Epithelial cell of proximal tubule (primary cell): ENCODE results near the gene MGAT3. TPM values are rescaled to one million over a fixed set of nuclear protein-coding genes. Genes with fewer than 3 reads are reported as not detected.

Experiments
- DNase-seq: peaks from one replicate; pipeline ENCODE4 v3.0.0-alpha.2; 2011; ENCODE audit warnings: low read depth
- H3K4me3 ChIP-seq: 2 replicates; pipeline ENCODE4 v1.5.1; 2011; ENCODE audit warnings: low read depth, mild to moderate bottlenecking, low read length
- CTCF ChIP-seq: conservative IDR thresholded peaks from 2 replicates; pipeline ENCODE4 v1.5.1; 2012; ENCODE audit warnings: low read depth, mild to moderate bottlenecking, low read length
- total RNA-seq: library from RNA; depleted of rRNA; stranded (reverse); fragments of >200 nt; gene quantifications from 2 replicates; pipeline ENCODE4 v1.2.3, GENCODE V29; 2015

The MGAT3 gene
- total RNA-seq, 1 donor from 2014 or later = 2.4 TPM

GRCh38 chr22:39414377-39414776 lies 42.4 kb upstream of the MGAT3 start:
- no peak overlapping the region for H3K4me3 ChIP-seq
- TF ChIP-seq CTCF = no peak
- no peak for DNase-seq

- H3K4me3 ChIP-seq = no peak overlapping the region
- DNase-seq = no peak
- no peak for TF ChIP-seq CTCF
Observed at GRCh38 chr22:39414886-39415285, 41.9 kb upstream of the MGAT3 start.

- no peak overlapping the region for H3K4me3 ChIP-seq
- DNase-seq = no peak
- TF ChIP-seq CTCF = no peak
Observed at GRCh38 chr22:39415506-39415905, 41.3 kb upstream of the MGAT3 start.

GRCh38 chr22:39416319-39416718 lies 40.5 kb upstream of the MGAT3 start:
- DNase-seq = no peak
- no peak overlapping the region for H3K4me3 ChIP-seq
- TF ChIP-seq CTCF = no peak

GRCh38 chr22:39417641-39418040 lies 39.2 kb upstream of the MGAT3 start:
- DNase-seq = no peak
- no peak overlapping the region for H3K4me3 ChIP-seq
- TF ChIP-seq CTCF = no peak

- no peak overlapping the region for H3K4me3 ChIP-seq
- no peak for DNase-seq
- TF ChIP-seq CTCF = no peak
Observed at GRCh38 chr22:39418696-39419095, 38.1 kb upstream of the MGAT3 start.

GRCh38 chr22:39419096-39419495 lies 37.7 kb upstream of the MGAT3 start:
- no peak for DNase-seq
- H3K4me3 ChIP-seq = no peak overlapping the region
- TF ChIP-seq CTCF = no peak
